ENCODE measurements around the gene FAM110D.

FAM110D gene

GRCh38 chr1:26203642-26204318, 44.9 kb downstream of the FAM110D start:
- no peak overlapping the region for H3K4me3 ChIP-seq (ENCODE audit: low read length)
- TF ChIP-seq, protein P1, sequence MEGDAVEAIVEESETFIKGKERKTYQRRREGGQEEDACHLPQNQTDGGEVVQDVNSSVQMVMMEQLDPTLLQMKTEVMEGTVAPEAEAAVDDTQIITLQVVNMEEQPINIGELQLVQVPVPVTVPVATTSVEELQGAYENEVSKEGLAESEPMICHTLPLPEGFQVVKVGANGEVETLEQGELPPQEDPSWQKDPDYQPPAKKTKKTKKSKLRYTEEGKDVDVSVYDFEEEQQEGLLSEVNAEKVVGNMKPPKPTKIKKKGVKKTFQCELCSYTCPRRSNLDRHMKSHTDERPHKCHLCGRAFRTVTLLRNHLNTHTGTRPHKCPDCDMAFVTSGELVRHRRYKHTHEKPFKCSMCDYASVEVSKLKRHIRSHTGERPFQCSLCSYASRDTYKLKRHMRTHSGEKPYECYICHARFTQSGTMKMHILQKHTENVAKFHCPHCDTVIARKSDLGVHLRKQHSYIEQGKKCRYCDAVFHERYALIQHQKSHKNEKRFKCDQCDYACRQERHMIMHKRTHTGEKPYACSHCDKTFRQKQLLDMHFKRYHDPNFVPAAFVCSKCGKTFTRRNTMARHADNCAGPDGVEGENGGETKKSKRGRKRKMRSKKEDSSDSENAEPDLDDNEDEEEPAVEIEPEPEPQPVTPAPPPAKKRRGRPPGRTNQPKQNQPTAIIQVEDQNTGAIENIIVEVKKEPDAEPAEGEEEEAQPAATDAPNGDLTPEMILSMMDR (conservative IDR thresholded peaks at IDR 0.05; ENCODE audit: low read depth, low read length): no peak
- DNase-seq (ENCODE audit: low read depth): no peak

- no peak overlapping the region for H3K4me3 ChIP-seq (ENCODE audit: low read length)
- DNase-seq (ENCODE audit: low read depth): no peak
- TF ChIP-seq, protein P1 (conservative IDR thresholded peaks at IDR 0.05; ENCODE audit: low read depth, low read length): no peak
These were observed 51.4 kb downstream of the FAM110D start for GRCh38 chr1:26210147-26210870.

DNA sequence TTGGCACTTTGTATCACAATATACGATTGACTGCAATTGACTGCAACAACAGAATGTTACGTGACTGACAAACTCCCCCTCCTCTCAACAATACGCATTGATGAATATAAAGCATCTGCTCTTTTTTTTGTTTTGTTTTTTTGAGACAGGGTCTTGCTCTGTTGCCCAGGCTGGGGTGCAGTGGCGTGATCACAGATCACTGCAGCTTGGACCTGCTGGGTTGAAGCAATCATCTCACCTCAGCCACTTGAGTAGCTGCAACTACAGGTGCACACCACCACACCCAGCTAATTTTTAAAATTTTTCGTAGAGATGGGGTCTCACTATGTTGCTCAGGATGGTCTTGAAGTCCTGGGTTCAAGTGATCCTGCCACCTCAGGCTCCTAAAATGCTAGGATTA, 53.8 kb downstream of the FAM110D start:
- H3K4me3 ChIP-seq (ENCODE audit: low read length): no peak overlapping the region
- TF ChIP-seq, protein P1 (conservative IDR thresholded peaks at IDR 0.05; ENCODE audit: low read depth, low read length): no peak
- DNase-seq (ENCODE audit: low read depth): no peak

- no peak overlapping the region for H3K4me3 ChIP-seq (ENCODE audit: low read length)
- TF ChIP-seq, protein P1 (conservative IDR thresholded peaks at IDR 0.05; ENCODE audit: low read depth, low read length): no peak
- no peak for DNase-seq (ENCODE audit: low read depth)
These were observed 54.5 kb downstream of the FAM110D start for GRCh38 chr1:26213335-26213905.
